ENCODE results near the gene PACSIN1. TPM values are rescaled to one million over a fixed set of nuclear protein-coding genes. Genes with fewer than 3 reads are reported as not detected.

The PACSIN1 gene
- 4.4 and 5.4 TPM in 2 replicates for total RNA-seq
- 9.4 TPM for polyA plus RNA-seq (2012)

GRCh38 chr6:34465531-34466241 lies at the start of gene PACSIN1:
Gene PACSIN1 (plus strand): TSS chr6:34466076. CDS start chr6:34526306, 60,230 bp downstream.
- no peak for DNase-seq (ENCODE audit: low read depth)

- DNase-seq (ENCODE audit: low read depth), result no peak
Observed at GRCh38 chr6:34416877-34417371, 49.0 kb upstream of the PACSIN1 start.

- DNase-seq (ENCODE audit: low read depth), result no peak
Observed at GRCh38 chr6:34418367-34418766, 47.5 kb upstream of the PACSIN1 start.

GRCh38 chr6:34423254-34423653 lies 42.6 kb upstream of the PACSIN1 start:
- peak; percentile 12 for DNase-seq (ENCODE audit: low read depth)

GRCh38 chr6:34424200-34425131 lies 41.4 kb upstream of the PACSIN1 start:
- no peak for DNase-seq (ENCODE audit: low read depth)

- no peak for DNase-seq (ENCODE audit: low read depth)
Observed at GRCh38 chr6:34425132-34425497, 40.8 kb upstream of the PACSIN1 start.

GRCh38 chr6:34425498-34426410 lies 40.1 kb upstream of the PACSIN1 start, which contains the start of gene RPS10:
Gene RPS10 (minus strand): TSS chr6:34426069. CDS start chr6:34425221, 848 bp downstream.
- peak; percentile 95 for DNase-seq (ENCODE audit: low read depth)

GRCh38 chr6:34435916-34436315 lies 30.0 kb upstream of the PACSIN1 start:
- no peak for DNase-seq (ENCODE audit: low read depth)

- DNase-seq (ENCODE audit: low read depth), result no peak
Observed at GRCh38 chr6:34436803-34437643, 28.9 kb upstream of the PACSIN1 start.

- DNase-seq (ENCODE audit: low read depth), result no peak
Observed at GRCh38 chr6:34437644-34437970, 28.3 kb upstream of the PACSIN1 start.

GRCh38 chr6:34438705-34439104 lies 27.2 kb upstream of the PACSIN1 start:
- DNase-seq (ENCODE audit: low read depth), result no peak

- no peak for DNase-seq (ENCODE audit: low read depth)
Observed at GRCh38 chr6:34439442-34439841, 26.4 kb upstream of the PACSIN1 start.

- no peak for DNase-seq (ENCODE audit: low read depth)
Observed at GRCh38 chr6:34441526-34441925, 24.4 kb upstream of the PACSIN1 start.

GRCh38 chr6:34445313-34445860 lies 20.5 kb upstream of the PACSIN1 start:
- DNase-seq (ENCODE audit: low read depth), result no peak

GRCh38 chr6:34447386-34447785 lies 18.5 kb upstream of the PACSIN1 start:
- no peak for DNase-seq (ENCODE audit: low read depth)

- no peak for DNase-seq (ENCODE audit: low read depth)
Observed at GRCh38 chr6:34447910-34448309, 18.0 kb upstream of the PACSIN1 start.

GRCh38 chr6:34451192-34451591 lies 14.7 kb upstream of the PACSIN1 start:
- DNase-seq (ENCODE audit: low read depth), result no peak

GRCh38 chr6:34455831-34456230 lies 10.0 kb upstream of the PACSIN1 start:
- peak; percentile 58 for DNase-seq (ENCODE audit: low read depth)

- DNase-seq (ENCODE audit: low read depth), result no peak
Observed at GRCh38 chr6:34457382-34457741, 8.5 kb upstream of the PACSIN1 start.
